ENCODE results near the gene TSSK2. TPM values are rescaled to one million over a fixed set of nuclear protein-coding genes. Genes with fewer than 3 reads are reported as not detected.

Gene TSSK2
- total and polyA plus RNA-seq, 2 experiments from 2014 or later, result not detected

DNA sequence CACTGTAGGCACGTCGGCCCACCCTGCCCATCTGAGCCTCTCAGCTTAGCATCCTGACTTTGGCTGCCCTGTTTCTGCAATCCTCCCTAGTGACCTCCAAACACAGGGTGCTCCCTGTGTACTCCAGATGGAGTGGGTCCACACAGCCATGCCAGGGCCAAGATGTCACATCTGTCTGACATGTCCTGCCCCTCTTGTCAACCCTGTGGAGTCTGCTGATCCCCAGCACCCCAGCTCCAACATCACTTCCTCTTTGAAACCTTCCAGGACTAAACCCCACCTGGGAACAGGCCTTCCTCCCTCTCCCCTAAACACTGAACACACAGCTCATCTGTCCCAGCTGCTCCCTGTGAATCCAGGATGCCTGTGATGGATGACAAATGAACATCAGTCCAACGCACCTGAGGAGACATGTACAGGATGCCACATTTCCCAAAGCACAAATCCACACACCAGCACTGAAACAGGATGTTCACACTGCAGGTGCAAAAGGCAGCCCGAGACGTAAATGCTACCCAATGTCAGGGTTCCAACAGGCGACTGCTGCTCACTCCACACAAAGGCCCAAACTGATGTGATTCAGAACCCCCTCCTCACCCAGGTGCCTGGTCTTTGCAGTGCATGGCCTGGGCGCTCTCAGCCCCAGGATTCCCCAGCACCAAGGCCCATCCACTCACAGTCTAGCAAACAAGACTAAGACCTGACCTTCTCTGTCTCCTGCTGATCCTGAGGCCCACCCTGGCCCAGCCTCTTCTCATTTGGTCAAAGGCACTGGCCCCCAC, 2.0 kb upstream of the TSSK2 start:
- TF ChIP-seq, protein P1, sequence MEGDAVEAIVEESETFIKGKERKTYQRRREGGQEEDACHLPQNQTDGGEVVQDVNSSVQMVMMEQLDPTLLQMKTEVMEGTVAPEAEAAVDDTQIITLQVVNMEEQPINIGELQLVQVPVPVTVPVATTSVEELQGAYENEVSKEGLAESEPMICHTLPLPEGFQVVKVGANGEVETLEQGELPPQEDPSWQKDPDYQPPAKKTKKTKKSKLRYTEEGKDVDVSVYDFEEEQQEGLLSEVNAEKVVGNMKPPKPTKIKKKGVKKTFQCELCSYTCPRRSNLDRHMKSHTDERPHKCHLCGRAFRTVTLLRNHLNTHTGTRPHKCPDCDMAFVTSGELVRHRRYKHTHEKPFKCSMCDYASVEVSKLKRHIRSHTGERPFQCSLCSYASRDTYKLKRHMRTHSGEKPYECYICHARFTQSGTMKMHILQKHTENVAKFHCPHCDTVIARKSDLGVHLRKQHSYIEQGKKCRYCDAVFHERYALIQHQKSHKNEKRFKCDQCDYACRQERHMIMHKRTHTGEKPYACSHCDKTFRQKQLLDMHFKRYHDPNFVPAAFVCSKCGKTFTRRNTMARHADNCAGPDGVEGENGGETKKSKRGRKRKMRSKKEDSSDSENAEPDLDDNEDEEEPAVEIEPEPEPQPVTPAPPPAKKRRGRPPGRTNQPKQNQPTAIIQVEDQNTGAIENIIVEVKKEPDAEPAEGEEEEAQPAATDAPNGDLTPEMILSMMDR (IDR thresholded peaks at IDR 0.05; ENCODE audit: low read depth, low read length), result no peak
- H3K27ac ChIP-seq, result no peak overlapping the region
- no peaks in the 10 kb centered on the region for H3K4me1 ChIP-seq (ENCODE audit: low read depth)
- H3K9me3 ChIP-seq (ENCODE audit: low read depth), result no peaks in the 10 kb centered on the region
- H3K27me3 ChIP-seq, result no peaks in the 10 kb centered on the region
- no peaks in the 10 kb centered on the region for H3K36me3 ChIP-seq
- no peak overlapping the region for H3K4me3 ChIP-seq
- DNase-seq (ENCODE audit: low read depth in 1 of 2, low spot score in 1 of 2), result no peak

GRCh38 chr22:19129871-19130270, 1.2 kb upstream of the TSSK2 start:
- H3K36me3 ChIP-seq, result no peaks in the 10 kb centered on the region
- no peak overlapping the region for H3K4me3 ChIP-seq
- TF ChIP-seq, protein P1 (IDR thresholded peaks at IDR 0.05; ENCODE audit: low read depth, low read length), result no peak

DNA sequence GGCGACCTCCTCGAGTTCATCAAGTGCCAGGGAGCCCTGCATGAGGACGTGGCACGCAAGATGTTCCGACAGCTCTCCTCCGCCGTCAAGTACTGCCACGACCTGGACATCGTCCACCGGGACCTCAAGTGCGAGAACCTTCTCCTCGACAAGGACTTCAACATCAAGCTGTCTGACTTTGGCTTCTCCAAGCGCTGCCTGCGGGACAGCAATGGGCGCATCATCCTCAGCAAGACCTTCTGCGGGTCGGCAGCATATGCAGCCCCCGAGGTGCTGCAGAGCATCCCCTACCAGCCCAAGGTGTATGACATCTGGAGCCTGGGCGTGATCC, 542 bp downstream of the TSSK2 start:
- H3K4me3 ChIP-seq, result no peak overlapping the region
- no peaks in the 10 kb centered on the region for H3K4me1 ChIP-seq (ENCODE audit: low read depth)
- H3K36me3 ChIP-seq, result peaks cover 2% of the 10 kb centered on the region
- no peak for DNase-seq (ENCODE audit: low read depth in 1 of 2, low spot score in 1 of 2)
- no peak overlapping the region for H3K27ac ChIP-seq
- H3K9me3 ChIP-seq (ENCODE audit: low read depth), result no peaks in the 10 kb centered on the region
- TF ChIP-seq, protein P1 (IDR thresholded peaks at IDR 0.05; ENCODE audit: low read depth, low read length), result no peak
- no peaks in the 10 kb centered on the region for H3K27me3 ChIP-seq

More at GRCh38 chr22:19129871-19130270, 1.2 kb upstream of the TSSK2 start:
- no peak for DNase-seq (ENCODE audit: low read depth in 1 of 2, low spot score in 1 of 2)
- no peaks in the 10 kb centered on the region for H3K27me3 ChIP-seq
- H3K9me3 ChIP-seq (ENCODE audit: low read depth), result no peaks in the 10 kb centered on the region
- H3K27ac ChIP-seq, result no peak overlapping the region
- no peaks in the 10 kb centered on the region for H3K4me1 ChIP-seq (ENCODE audit: low read depth)

DNA sequence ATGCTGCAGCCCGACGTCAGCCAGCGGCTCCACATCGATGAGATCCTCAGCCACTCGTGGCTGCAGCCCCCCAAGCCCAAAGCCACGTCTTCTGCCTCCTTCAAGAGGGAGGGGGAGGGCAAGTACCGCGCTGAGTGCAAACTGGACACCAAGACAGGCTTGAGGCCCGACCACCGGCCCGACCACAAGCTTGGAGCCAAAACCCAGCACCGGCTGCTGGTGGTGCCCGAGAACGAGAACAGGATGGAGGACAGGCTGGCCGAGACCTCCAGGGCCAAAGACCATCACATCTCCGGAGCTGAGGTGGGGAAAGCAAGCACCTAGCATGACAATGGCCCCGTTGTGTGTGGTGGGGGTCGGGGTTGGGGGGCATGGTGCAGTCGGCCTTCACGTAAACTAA, 1.0 kb downstream of the TSSK2 start:
- no peak overlapping the region for H3K27ac ChIP-seq
- TF ChIP-seq, protein P1 (IDR thresholded peaks at IDR 0.05; ENCODE audit: low read depth, low read length), result no peak
- no peaks in the 10 kb centered on the region for H3K4me1 ChIP-seq (ENCODE audit: low read depth)
- no peak for DNase-seq (ENCODE audit: low read depth in 1 of 2, low spot score in 1 of 2)
- peaks cover 2% of the 10 kb centered on the region for H3K36me3 ChIP-seq
- no peaks in the 10 kb centered on the region for H3K27me3 ChIP-seq
- no peaks in the 10 kb centered on the region for H3K9me3 ChIP-seq (ENCODE audit: low read depth)
- H3K4me3 ChIP-seq, result no peak overlapping the region

GRCh38 chr22:19132693-19133400, 1.7 kb downstream of the TSSK2 start:
- Histone ChIP-seq H3K36me3 (peaks cover 6% of the 10 kb centered on the region), H3K9me3 (ENCODE audit: low read depth) (no peaks in the 10 kb centered on the region), H3K27ac (no peak overlapping the region), H3K4me1 (ENCODE audit: low read depth) (no peaks in the 10 kb centered on the region), H3K27me3 (no peaks in the 10 kb centered on the region), H3K4me3 (no peak overlapping the region)
- TF ChIP-seq, protein P1 (IDR thresholded peaks at IDR 0.05; ENCODE audit: low read depth, low read length), result no peak
- no peak for DNase-seq (ENCODE audit: low read depth in 1 of 2, low spot score in 1 of 2)
